ENCODE measurements around the gene CLDN15.

Gene CLDN15

DNA sequence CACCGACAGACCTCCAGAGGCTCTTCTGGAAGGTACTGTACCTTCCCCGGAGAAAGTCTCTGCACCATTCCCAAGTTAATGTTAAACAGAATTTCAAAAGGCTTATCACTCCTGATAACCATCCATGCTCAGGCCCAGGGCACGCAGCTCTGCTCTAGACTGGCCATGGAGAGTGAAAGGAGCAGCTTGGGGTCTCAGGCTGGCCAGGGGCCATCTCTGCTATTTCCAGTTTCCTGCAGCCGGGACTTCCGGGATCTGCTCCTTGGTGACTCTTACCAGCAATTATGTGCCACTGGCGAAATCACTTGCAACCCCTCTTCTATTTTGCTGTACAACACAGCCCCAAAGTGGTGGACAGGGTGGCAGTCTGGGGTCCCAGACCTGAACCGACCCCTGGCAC is 6.0 kb downstream of the CLDN15 start:
- TF ChIP-seq, protein P1, sequence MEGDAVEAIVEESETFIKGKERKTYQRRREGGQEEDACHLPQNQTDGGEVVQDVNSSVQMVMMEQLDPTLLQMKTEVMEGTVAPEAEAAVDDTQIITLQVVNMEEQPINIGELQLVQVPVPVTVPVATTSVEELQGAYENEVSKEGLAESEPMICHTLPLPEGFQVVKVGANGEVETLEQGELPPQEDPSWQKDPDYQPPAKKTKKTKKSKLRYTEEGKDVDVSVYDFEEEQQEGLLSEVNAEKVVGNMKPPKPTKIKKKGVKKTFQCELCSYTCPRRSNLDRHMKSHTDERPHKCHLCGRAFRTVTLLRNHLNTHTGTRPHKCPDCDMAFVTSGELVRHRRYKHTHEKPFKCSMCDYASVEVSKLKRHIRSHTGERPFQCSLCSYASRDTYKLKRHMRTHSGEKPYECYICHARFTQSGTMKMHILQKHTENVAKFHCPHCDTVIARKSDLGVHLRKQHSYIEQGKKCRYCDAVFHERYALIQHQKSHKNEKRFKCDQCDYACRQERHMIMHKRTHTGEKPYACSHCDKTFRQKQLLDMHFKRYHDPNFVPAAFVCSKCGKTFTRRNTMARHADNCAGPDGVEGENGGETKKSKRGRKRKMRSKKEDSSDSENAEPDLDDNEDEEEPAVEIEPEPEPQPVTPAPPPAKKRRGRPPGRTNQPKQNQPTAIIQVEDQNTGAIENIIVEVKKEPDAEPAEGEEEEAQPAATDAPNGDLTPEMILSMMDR (IDR thresholded peaks at IDR 0.05; ENCODE audit: low read depth, low read length, missing control alignments), result no peak
- no peak for DNase-seq (ENCODE audit: low read depth)
- H3K4me3 ChIP-seq (ENCODE audit: low read depth, low read length), result no peak overlapping the region

DNA sequence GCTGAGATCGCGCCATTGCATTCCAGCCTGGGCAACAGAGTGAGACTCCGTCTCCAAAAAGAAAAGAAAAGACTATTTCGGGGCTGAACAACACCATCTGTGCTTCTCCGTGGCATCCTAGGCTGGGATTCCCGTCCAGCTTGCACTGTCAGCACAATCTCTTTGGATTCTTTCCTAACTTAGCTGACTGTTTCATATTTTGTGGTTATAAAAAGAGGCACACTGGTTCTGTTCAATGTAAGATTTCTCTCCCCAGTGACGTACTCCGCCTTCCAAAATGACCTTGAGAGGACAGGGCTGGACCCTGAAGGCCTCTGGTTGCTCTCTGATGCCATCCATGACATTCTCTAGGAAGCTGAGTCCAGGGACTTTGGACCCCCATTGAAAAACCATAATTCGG is 10.9 kb downstream of the CLDN15 start:
- DNase-seq (ENCODE audit: low read depth), result no peak
- no peak overlapping the region for H3K4me3 ChIP-seq (ENCODE audit: low read depth, low read length)
- TF ChIP-seq, protein P1 (IDR thresholded peaks at IDR 0.05; ENCODE audit: low read depth, low read length, missing control alignments), result no peak

DNA sequence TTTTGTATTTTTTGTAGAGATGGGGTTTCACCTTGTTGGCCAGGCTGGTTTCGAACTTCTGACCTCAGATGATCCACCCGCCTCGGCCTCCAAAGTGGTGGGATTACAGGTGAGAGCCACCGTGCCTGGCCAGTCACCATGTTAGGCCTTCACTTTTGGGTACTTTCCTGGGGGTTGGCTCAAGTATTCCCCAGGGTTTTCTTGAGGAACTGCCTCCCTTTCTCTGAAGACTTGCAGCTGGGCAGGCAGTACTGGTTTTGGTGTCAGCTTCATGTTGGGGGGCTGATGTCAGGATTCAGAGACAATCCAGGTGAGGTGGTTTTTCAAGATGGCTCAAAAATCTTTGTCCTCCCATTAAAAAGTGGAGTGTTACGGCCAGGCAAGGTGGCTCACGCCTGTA is 12.0 kb downstream of the CLDN15 start:
- TF ChIP-seq, protein P1 (IDR thresholded peaks at IDR 0.05; ENCODE audit: low read depth, low read length, missing control alignments), result no peak
- no peak for DNase-seq (ENCODE audit: low read depth)

DNA sequence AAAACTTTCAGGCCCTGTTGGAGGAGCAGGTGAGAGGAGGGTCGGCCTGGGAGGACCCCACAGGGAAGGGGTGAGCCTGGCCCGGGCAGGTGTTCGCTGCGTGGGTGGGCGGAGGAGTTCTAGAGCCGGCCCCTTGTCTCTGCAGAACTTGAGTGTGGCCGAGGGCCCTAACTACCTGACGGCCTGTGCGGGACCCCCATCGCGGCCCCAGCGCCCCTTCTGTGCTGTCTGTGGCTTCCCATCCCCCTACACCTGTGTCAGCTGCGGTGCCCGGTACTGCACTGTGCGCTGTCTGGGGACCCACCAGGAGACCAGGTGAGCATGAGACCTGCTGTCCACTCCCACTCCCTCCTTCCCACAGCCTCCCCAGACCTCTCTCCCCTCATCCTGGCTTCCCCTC is 14.1 kb downstream of the CLDN15 start:
- no peak for DNase-seq (ENCODE audit: low read depth)
- TF ChIP-seq, protein P1 (IDR thresholded peaks at IDR 0.05; ENCODE audit: low read depth, low read length, missing control alignments), result no peak
- H3K4me3 ChIP-seq (ENCODE audit: low read depth, low read length), result no peak overlapping the region

More for the DNA sequence above, 12.0 kb downstream of the CLDN15 start:
- H3K4me3 ChIP-seq (ENCODE audit: low read depth, low read length), result no peak overlapping the region

- no peak overlapping the region for H3K4me3 ChIP-seq (ENCODE audit: low read depth, low read length)
- no peak for DNase-seq (ENCODE audit: low read depth)
- TF ChIP-seq, protein P1 (IDR thresholded peaks at IDR 0.05; ENCODE audit: low read depth, low read length, missing control alignments), result no peak
These were observed 15.2 kb downstream of the CLDN15 start for GRCh38 chr7:101222275-101222830.

GRCh38 chr7:101220295-101220694 is 17.3 kb downstream of the CLDN15 start:
- no peak overlapping the region for H3K4me3 ChIP-seq (ENCODE audit: low read depth, low read length)
- TF ChIP-seq, protein P1 (IDR thresholded peaks at IDR 0.05; ENCODE audit: low read depth, low read length, missing control alignments), result no peak
- DNase-seq (ENCODE audit: low read depth), result no peak
